CD4-positive, alpha-beta T cell treated with Interleukin-10 for 1 hour (primary cell): Measurements from ENCODE around the gene LAMA5.

Source experiments
- DNase-seq: peaks from one replicate; pipeline ENCODE4 v3.0.0-alpha.2; 2020

The LAMA5 gene

GRCh38 chr20:62367136-62367632, at the start of gene LAMA5:
TSS of gene LAMA5 (minus strand) at chr20:62367312. CDS start at chr20:62367245, 67 bp downstream.
- no peak for DNase-seq

- no peak for DNase-seq
Measured at GRCh38 chr20:62415354-62416111, 48.4 kb upstream of the LAMA5 start.

GRCh38 chr20:62413896-62414481, 46.9 kb upstream of the LAMA5 start:
- DNase-seq: no peak

GRCh38 chr20:62413025-62413570, 46.0 kb upstream of the LAMA5 start:
- no peak for DNase-seq

GRCh38 chr20:62412194-62413024, 45.3 kb upstream of the LAMA5 start:
- no peak for DNase-seq

GRCh38 chr20:62411479-62412193, 44.5 kb upstream of the LAMA5 start:
- DNase-seq: no peak

GRCh38 chr20:62410746-62411478, 43.8 kb upstream of the LAMA5 start:
- no peak for DNase-seq

GRCh38 chr20:62409931-62410745, 43.0 kb upstream of the LAMA5 start:
- peak; percentile 41 for DNase-seq

GRCh38 chr20:62409086-62409853, 42.2 kb upstream of the LAMA5 start:
- no peak for DNase-seq

GRCh38 chr20:62408640-62409039, 41.5 kb upstream of the LAMA5 start:
- no peak for DNase-seq

GRCh38 chr20:62408055-62408454, 40.9 kb upstream of the LAMA5 start:
- DNase-seq: no peak

GRCh38 chr20:62407221-62407992, 40.3 kb upstream of the LAMA5 start, which contains the start of gene CABLES2:
TSS of gene CABLES2 (minus strand) at chr20:62407285. CDS start at chr20:62407276, 9 bp downstream.
- DNase-seq: peak; percentile 94

GRCh38 chr20:62406635-62407176, 39.6 kb upstream of the LAMA5 start:
- DNase-seq: no peak

GRCh38 chr20:62405981-62406513, 38.9 kb upstream of the LAMA5 start:
- no peak for DNase-seq

GRCh38 chr20:62405108-62405980, 38.2 kb upstream of the LAMA5 start:
- no peak for DNase-seq

- no peak for DNase-seq
Measured at GRCh38 chr20:62404761-62405107, 37.6 kb upstream of the LAMA5 start.

GRCh38 chr20:62404112-62404665, 37.1 kb upstream of the LAMA5 start:
- DNase-seq: no peak
